ENCODE measurements around the gene NPHS1. TPM values are rescaled to one million over a fixed set of nuclear protein-coding genes. Genes with fewer than 3 reads are reported as not detected.

The NPHS1 gene
- total RNA-seq, 1 experiment from 2014 or later, result 0.67 TPM

DNA sequence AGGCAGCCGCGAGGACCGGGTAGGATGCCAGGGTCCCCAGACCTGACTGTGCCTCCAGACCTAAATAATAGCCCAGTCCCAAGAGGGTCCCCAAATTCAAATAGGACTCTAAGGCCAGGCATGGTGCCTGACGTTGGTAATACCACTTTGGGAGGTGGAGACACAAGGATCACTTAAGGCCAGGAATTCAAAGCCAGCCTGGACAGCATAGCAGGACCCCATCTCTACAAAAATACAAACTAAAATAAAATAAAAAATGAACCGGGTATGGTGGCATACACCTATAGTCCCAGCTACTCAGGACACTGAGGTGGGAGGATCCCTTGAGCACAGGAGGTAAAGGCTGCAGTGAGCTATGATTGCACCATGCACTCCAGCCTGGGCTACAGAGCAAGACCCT, 10.7 kb upstream of the NPHS1 start:
- Histone ChIP-seq H3K9me3 (ENCODE audit: control insufficient read depth, insufficient read depth, low read depth, low read length) (no peaks in the 10 kb centered on the region), H3K27ac (ENCODE audit: low read length) (no peak overlapping the region), H3K27me3 (ENCODE audit: control insufficient read depth, insufficient read depth, low read length) (no peaks in the 10 kb centered on the region), H3K4me3 (ENCODE audit: low read depth in 2 of 2, low read length in 2 of 2) (no peak overlapping the region), H3K4me1 (ENCODE audit: control insufficient read depth, insufficient read depth, low read length) (no peaks in the 10 kb centered on the region), H3K36me3 (ENCODE audit: control insufficient read depth, insufficient read depth, low read length) (no peaks in the 10 kb centered on the region)
- intact Hi-C loops (cut with micrococcal nuclease; ENCODE audit: unreplicated experiment) (no loop called here), in situ Hi-C loops (cut with HindIII; ENCODE audit: low pct_unique_long_range_greater_than_20kb, low sequenced_read_pairs) (no loop called here)
- TF ChIP-seq POLR2AphosphoS5 (IDR thresholded peaks at IDR 0.05; ENCODE audit: low read depth, low read length) (no peak), TCF7L2 (IDR thresholded peaks at IDR 0.05; ENCODE audit: low read depth, low read length) (no peak), SIN3A (IDR thresholded peaks at IDR 0.05; ENCODE audit: borderline replicate concordance, insufficient read depth, low read depth, low read length) (no peak)
- TF ChIP-seq, protein P1, sequence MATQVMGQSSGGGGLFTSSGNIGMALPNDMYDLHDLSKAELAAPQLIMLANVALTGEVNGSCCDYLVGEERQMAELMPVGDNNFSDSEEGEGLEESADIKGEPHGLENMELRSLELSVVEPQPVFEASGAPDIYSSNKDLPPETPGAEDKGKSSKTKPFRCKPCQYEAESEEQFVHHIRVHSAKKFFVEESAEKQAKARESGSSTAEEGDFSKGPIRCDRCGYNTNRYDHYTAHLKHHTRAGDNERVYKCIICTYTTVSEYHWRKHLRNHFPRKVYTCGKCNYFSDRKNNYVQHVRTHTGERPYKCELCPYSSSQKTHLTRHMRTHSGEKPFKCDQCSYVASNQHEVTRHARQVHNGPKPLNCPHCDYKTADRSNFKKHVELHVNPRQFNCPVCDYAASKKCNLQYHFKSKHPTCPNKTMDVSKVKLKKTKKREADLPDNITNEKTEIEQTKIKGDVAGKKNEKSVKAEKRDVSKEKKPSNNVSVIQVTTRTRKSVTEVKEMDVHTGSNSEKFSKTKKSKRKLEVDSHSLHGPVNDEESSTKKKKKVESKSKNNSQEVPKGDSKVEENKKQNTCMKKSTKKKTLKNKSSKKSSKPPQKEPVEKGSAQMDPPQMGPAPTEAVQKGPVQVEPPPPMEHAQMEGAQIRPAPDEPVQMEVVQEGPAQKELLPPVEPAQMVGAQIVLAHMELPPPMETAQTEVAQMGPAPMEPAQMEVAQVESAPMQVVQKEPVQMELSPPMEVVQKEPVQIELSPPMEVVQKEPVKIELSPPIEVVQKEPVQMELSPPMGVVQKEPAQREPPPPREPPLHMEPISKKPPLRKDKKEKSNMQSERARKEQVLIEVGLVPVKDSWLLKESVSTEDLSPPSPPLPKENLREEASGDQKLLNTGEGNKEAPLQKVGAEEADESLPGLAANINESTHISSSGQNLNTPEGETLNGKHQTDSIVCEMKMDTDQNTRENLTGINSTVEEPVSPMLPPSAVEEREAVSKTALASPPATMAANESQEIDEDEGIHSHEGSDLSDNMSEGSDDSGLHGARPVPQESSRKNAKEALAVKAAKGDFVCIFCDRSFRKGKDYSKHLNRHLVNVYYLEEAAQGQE (IDR thresholded peaks at IDR 0.05; ENCODE audit: insufficient read depth in 1 of 2, low read depth in 2 of 2, low read length in 1 of 2), result no peak
- TF ChIP-seq, protein P2, sequence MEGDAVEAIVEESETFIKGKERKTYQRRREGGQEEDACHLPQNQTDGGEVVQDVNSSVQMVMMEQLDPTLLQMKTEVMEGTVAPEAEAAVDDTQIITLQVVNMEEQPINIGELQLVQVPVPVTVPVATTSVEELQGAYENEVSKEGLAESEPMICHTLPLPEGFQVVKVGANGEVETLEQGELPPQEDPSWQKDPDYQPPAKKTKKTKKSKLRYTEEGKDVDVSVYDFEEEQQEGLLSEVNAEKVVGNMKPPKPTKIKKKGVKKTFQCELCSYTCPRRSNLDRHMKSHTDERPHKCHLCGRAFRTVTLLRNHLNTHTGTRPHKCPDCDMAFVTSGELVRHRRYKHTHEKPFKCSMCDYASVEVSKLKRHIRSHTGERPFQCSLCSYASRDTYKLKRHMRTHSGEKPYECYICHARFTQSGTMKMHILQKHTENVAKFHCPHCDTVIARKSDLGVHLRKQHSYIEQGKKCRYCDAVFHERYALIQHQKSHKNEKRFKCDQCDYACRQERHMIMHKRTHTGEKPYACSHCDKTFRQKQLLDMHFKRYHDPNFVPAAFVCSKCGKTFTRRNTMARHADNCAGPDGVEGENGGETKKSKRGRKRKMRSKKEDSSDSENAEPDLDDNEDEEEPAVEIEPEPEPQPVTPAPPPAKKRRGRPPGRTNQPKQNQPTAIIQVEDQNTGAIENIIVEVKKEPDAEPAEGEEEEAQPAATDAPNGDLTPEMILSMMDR (IDR thresholded peaks at IDR 0.05), result no peak
- no peak for ATAC-seq
- no TSS peak for BruUV-seq (replicated peaks)
- ChIA-PET POLR2A (interaction anchor here (0.7 kb wide), 1 partner anchor 54 kb away, joined by 3 read pairs; no protein-coding TSS in a partner anchor), CTCF (interaction anchor here (0.6 kb wide), 1 partner anchor 248 kb away, joined by 7 read pairs; no protein-coding TSS in a partner anchor)
- no peak for DNase-seq (ENCODE audit: low read depth, low spot score)

DNA sequence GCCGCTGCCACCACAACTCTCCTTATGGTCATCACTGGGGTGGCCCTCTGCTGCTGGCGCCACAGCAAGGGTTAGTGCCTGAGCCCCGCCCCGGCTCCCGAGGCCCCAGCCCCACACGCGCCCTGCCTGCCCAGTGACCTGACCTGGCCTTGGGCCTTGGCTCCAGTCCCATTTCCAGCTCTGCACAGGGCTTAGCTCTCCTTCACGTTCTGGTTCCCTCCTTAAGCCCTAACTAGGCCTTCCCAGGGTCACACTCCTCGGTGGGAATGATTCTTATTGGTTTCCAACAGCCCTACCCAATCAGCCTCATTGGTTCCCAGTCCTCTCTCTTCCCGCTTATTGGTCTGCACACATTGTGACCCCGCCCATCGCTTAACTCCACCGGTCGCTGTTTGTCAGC, 10.2 kb upstream of the NPHS1 start:
- peak; percentile 29; the same call in 1 of the 2 replicates for ATAC-seq
- intact Hi-C loops (cut with micrococcal nuclease; ENCODE audit: unreplicated experiment), result no loop called here
- BruUV-seq (replicated peaks), result no TSS peak

More for the DNA sequence above, 10.2 kb upstream of the NPHS1 start:
- Histone ChIP-seq H3K4me1 (ENCODE audit: control insufficient read depth, insufficient read depth, low read length) (no peaks in the 10 kb centered on the region), H3K27me3 (ENCODE audit: control insufficient read depth, insufficient read depth, low read length) (no peaks in the 10 kb centered on the region), H3K36me3 (ENCODE audit: control insufficient read depth, insufficient read depth, low read length) (no peaks in the 10 kb centered on the region), H3K4me3 (ENCODE audit: low read depth in 2 of 2, low read length in 2 of 2) (no peak overlapping the region), H3K9me3 (ENCODE audit: control insufficient read depth, insufficient read depth, low read depth, low read length) (no peaks in the 10 kb centered on the region), H3K27ac (ENCODE audit: low read length) (no peak overlapping the region)
- no peak for DNase-seq (ENCODE audit: low read depth, low spot score)
- TF ChIP-seq, protein P2 (IDR thresholded peaks at IDR 0.05), result no peak
- no peak for TF ChIP-seq SIN3A (IDR thresholded peaks at IDR 0.05; ENCODE audit: borderline replicate concordance, insufficient read depth, low read depth, low read length)
- no peak for TF ChIP-seq POLR2AphosphoS5 (IDR thresholded peaks at IDR 0.05; ENCODE audit: low read depth, low read length)
- TF ChIP-seq, protein P1 (IDR thresholded peaks at IDR 0.05; ENCODE audit: insufficient read depth in 1 of 2, low read depth in 2 of 2, low read length in 1 of 2), result no peak
- no peak for TF ChIP-seq TCF7L2 (IDR thresholded peaks at IDR 0.05; ENCODE audit: low read depth, low read length)
- in situ Hi-C loops (cut with HindIII; ENCODE audit: low pct_unique_long_range_greater_than_20kb, low sequenced_read_pairs), result no loop called here
- ChIA-PET CTCF (interaction anchor here (0.6 kb wide), 1 partner anchor 249 kb away, joined by 7 read pairs; no protein-coding TSS in a partner anchor), POLR2A (interaction anchor here (0.7 kb wide), 1 partner anchor 53 kb away, joined by 3 read pairs; no protein-coding TSS in a partner anchor)
